Caki2 (cell line): ENCODE data around the gene IL33. TPM values are rescaled to one million over a fixed set of nuclear protein-coding genes. Genes with fewer than 3 reads are reported as not detected.

Experiments
- DNase-seq: peaks from one replicate; pipeline ENCODE4 v3.0.0-alpha.2; 2015; ENCODE audit warnings: low read depth
- in situ Hi-C: cut with HindIII; loops from 2 replicates; pipeline ENCODE4 v1.10.0; 2016; ENCODE audit warnings: low sequenced_read_pairs, low pct_unique_long_range_greater_than_20kb, mixed read lengths
- total RNA-seq: library from RNA; depleted of rRNA; stranded (reverse); fragments of >200 nt; shearing (Covaris generic); gene quantifications from 2 replicates; pipeline ENCODE4 v1.2.3, GENCODE V29; 2014; ENCODE audit warnings: low replicate concordance; rRNA removed

IL33 gene
- total RNA-seq, 1 experiment from 2014 or later = not detected

DNA sequence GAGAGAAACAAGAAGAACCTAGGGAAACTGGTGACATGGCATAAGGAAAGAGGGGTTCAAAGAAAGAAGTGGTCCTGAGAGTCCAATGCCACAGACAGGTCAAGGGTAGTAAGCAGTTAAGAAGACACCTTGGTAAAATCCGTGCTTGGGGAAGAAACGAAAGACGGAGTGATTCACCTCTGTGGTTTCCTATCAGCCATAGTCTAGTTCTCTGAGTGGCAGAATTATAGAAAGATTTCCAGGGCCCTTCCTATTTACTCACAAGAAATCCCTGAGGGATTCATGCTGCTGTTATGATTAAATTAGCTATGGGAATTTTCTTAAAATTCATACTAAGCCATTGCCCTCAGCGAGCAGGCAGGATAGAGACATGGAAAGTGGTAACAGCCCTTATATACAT lies 31.7 kb downstream of the IL33 start:
- in situ Hi-C loops = no loop called here
- no peak for DNase-seq

DNA sequence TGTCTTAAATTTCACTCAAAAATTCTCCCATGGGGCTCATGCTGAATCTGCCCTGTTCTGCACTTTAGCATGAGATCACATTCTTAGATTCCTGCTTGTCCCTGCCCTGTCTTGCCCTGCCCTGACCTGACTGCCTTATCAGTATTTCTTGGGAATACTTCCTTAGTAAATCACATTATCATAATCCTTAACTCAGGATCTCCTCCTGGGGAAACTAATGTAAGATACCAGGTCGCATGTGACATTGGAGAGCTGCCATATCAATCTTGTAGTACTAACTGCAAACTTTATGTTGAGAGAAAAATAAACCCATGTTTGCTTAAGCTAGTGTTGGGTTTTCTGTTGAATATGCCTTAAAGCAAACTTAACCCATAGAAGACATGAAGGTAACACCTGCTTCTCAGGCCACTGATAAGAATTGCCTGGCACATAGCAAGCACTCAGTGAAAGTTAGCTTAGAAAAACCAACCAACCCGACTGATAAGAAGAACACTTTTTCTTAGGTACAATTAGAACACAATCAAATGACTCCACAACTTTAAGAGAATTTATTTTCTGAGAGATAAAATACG lies 53.3 kb downstream of the IL33 start:
- in situ Hi-C loops = no loop called here
- DNase-seq = no peak

DNA sequence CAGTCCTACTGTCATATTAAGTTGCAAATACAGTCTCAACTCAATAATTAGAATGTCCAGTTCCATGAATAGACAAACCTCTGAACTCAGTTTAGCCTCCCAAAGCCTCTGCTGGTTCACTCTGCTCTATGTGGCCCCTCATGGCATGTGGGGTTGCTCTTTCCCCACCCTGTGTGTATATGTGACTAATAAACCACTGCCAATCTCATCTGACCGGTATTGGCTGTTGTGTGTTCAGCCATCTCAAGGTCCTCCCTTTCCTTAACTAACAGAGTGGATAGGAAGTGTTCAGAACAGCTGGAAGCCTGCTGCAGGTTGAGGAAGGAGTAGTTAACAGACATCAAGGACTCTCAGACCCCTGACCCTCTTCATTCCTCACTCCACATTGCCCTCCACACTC lies 55.3 kb downstream of the IL33 start:
- DNase-seq = no peak

DNA sequence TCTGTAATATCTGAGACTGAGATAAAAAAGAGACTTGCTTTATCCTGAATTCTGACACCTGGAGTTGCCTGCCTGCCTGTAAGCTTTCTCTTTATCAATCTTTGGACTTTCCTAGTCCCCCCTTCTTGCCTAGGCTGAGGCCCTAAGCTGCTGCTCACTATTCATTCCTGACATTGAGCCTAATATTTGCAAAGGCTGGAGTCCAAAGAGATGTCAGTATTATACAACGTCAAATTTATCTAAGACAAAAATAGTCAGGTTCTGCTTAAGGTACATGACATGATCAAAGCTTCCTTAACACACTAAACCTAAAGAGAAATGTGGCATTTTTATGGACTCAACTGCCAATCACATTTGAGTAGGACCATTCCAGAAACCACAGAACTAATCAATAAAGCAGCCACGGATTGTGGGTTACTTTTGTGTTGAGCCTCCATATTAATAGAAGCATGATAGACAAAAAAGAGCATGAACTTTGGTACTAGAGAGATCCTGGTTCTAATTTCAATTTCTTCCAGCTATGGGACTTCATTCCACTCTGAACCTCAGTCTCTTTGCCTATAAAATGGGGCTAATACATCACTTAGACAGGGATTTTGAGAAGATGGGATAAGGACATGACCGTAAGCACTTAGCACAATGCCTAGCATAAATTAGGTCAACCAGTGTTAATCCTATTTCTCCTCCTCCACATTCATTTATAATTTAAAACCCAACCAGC lies 56.1 kb downstream of the IL33 start:
- in situ Hi-C loops = no loop called here

More for the DNA sequence above, 55.3 kb downstream of the IL33 start:
- in situ Hi-C loops = no loop called here

GRCh38 chr9:6272229-6272598 lies 56.6 kb downstream of the IL33 start:
- no peak for DNase-seq
- in situ Hi-C loops = no loop called here

More for the DNA sequence above, 56.1 kb downstream of the IL33 start:
- DNase-seq = no peak

GRCh38 chr9:6277417-6277816 lies 61.8 kb downstream of the IL33 start:
- no peak for DNase-seq
- in situ Hi-C loops = no loop called here

DNA sequence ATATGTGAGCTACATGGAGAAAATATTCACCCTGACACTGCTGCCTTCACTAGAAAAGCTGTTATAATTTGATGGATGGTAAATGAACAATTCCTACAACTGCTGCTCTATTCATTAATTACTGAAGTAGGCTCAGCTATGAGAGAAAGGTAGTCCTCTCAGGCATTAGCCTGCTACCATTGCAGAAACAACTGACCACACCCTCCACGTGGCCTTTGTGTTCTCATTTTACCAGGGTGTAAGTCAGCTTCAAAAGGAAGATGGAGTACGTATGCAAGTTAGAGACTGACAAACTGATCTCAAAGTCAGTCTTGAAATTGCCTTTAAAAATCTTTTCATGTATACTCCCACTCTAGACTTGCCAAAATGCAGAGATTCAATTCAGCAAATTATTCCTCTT lies 86.3 kb downstream of the IL33 start:
- in situ Hi-C loops = no loop called here
- DNase-seq = no peak

- in situ Hi-C loops = no loop called here
Measured at GRCh38 chr9:6302417-6302816, 86.8 kb downstream of the IL33 start.

GRCh38 chr9:6304232-6304631 lies 88.6 kb downstream of the IL33 start:
- DNase-seq = no peak
- in situ Hi-C loops = no loop called here

More at GRCh38 chr9:6302417-6302816, 86.8 kb downstream of the IL33 start:
- no peak for DNase-seq

GRCh38 chr9:6305954-6306563 lies 90.5 kb downstream of the IL33 start:
- peak; percentile 12 for DNase-seq
- in situ Hi-C loops = no loop called here

Other genes starting within 250 kb of the IL33 start
- 4.6 and 5.6 TPM in 2 replicates for gene RANBP6, start 200.2 kb upstream of the IL33 start, total RNA-seq
- gene TPD52L3, start 112.6 kb downstream of the IL33 start, total RNA-seq = not detected in 2 replicates
- 4.8 and 6.0 TPM in 2 replicates for gene UHRF2, start 197.4 kb downstream of the IL33 start, total RNA-seq